ENCODE data around the gene PHYH.

- TF ChIP-seq POLR2A (IDR thresholded peaks at IDR 0.05) (no peak), CTCF (IDR thresholded peaks at IDR 0.05) (no peak), EP300 (IDR thresholded peaks at IDR 0.05) (no peak), POLR2AphosphoS5 (IDR thresholded peaks at IDR 0.05) (no peak)
Measured at GRCh38 chr10:13310518-13311176, 10.8 kb upstream of the PHYH start.
